Large intestine (tissue), 3 donors: ENCODE data around the gene TSPEAR. TPM values are rescaled to one million over a fixed set of nuclear protein-coding genes. Genes with fewer than 3 reads are reported as not detected.
A peak's percentile ranks its signal among the peaks of the same experiment; 100 is the strongest.

Experiments
- DNase-seq, 2 donors: peaks; one replicate each; pipeline versions ENCODE4 v3.0.0 to v3.0.0-alpha.2; 2013
- H3K27ac ChIP-seq: one replicate; pipeline ENCODE4 v1.5.1; 2013; ENCODE audit warnings: low read length
- H3K27me3 ChIP-seq: 2 replicates; pipeline ENCODE4 v1.6.1; 2013; ENCODE audit warnings: low read length; ENCODE audit not compliant: control insufficient read depth, insufficient read depth
- H3K36me3 ChIP-seq: 2 replicates; pipeline ENCODE4 v1.6.1; 2013; ENCODE audit warnings: low read length; ENCODE audit not compliant: control insufficient read depth, insufficient read depth
- H3K4me1 ChIP-seq: one replicate; pipeline ENCODE4 v1.6.1; 2013; ENCODE audit warnings: low read length; ENCODE audit not compliant: control insufficient read depth, insufficient read depth
- H3K4me3 ChIP-seq: one replicate; pipeline ENCODE4 v1.5.1; 2013; ENCODE audit warnings: low read length
- H3K9me3 ChIP-seq: one replicate; pipeline ENCODE4 v1.6.1; 2013; ENCODE audit warnings: mild to moderate bottlenecking, low read depth, low read length, moderate library complexity; ENCODE audit not compliant: control insufficient read depth
- whole genome bisulfite sequencing: methylation state at CpG from one replicate; pipeline ENCODE4 v1.1.5; 2013; ENCODE audit warnings: low lambda C conversion rate; ENCODE audit not compliant: insufficient coverage; 5-methylcytosine and 5-hydroxymethylcytosine counted together
- polyA plus RNA-seq: library from polyadenylated mRNA; unstranded; fragments of 120-200 nt; gene quantifications from one replicate; pipeline ENCODE4 v1.2.1, GENCODE V29; 2013

The TSPEAR gene
- polyA plus RNA-seq, 1 donor, result 0.55 TPM

- no peak for DNase-seq
- H3K4me3 ChIP-seq, result no peak overlapping the region
- no peaks in the 10 kb centered on the region for H3K27me3 ChIP-seq
- peaks cover 2% of the 10 kb centered on the region for H3K9me3 ChIP-seq
- no CpG with 5 or more reads among the region's 16 CpGs for WGBS
- H3K36me3 ChIP-seq, result no peaks in the 10 kb centered on the region
- H3K27ac ChIP-seq, result no peak overlapping the region
- no peaks in the 10 kb centered on the region for H3K4me1 ChIP-seq
Observed at GRCh38 chr21:44466351-44466954, 244.9 kb downstream of the TSPEAR start.

- no CpG with 5 or more reads among the region's 12 CpGs for WGBS
- no peak for DNase-seq
- Histone ChIP-seq H3K9me3 (peaks cover 2% of the 10 kb centered on the region), H3K27ac (no peak overlapping the region), H3K27me3 (no peaks in the 10 kb centered on the region), H3K4me1 (peaks cover under 1% of the 10 kb centered on the region), H3K4me3 (no peak overlapping the region), H3K36me3 (peaks cover 3% of the 10 kb centered on the region)
Observed at GRCh38 chr21:44464351-44464750, 247.0 kb downstream of the TSPEAR start.

GRCh38 chr21:44463724-44464123, 247.6 kb downstream of the TSPEAR start:
- WGBS, result no CpG with 5 or more reads among the region's 30 CpGs

GRCh38 chr21:44462834-44463200, 248.6 kb downstream of the TSPEAR start:
- WGBS, result no CpG with 5 or more reads among the region's 11 CpGs
- Histone ChIP-seq H3K9me3 (peaks cover 2% of the 10 kb centered on the region), H3K27ac (no peak overlapping the region), H3K36me3 (peaks cover 3% of the 10 kb centered on the region), H3K4me3 (no peak overlapping the region), H3K27me3 (no peaks in the 10 kb centered on the region), H3K4me1 (peaks cover 13% of the 10 kb centered on the region)
- DNase-seq, result no peak

More at GRCh38 chr21:44463724-44464123, 247.6 kb downstream of the TSPEAR start:
- Histone ChIP-seq H3K4me3 (no peak overlapping the region), H3K27me3 (no peaks in the 10 kb centered on the region), H3K36me3 (peaks cover 3% of the 10 kb centered on the region), H3K9me3 (peaks cover 2% of the 10 kb centered on the region), H3K4me1 (peaks cover 7% of the 10 kb centered on the region), H3K27ac (no peak overlapping the region)
- no peak for DNase-seq

- Histone ChIP-seq H3K27ac (no peak overlapping the region), H3K4me1 (peaks cover 18% of the 10 kb centered on the region), H3K36me3 (peaks cover 7% of the 10 kb centered on the region), H3K27me3 (no peaks in the 10 kb centered on the region), H3K4me3 (no peak overlapping the region), H3K9me3 (peaks cover 3% of the 10 kb centered on the region)
- no CpG with 5 or more reads among the region's 25 CpGs for whole genome bisulfite sequencing
- DNase-seq, result no peak
Observed at GRCh38 chr21:44462086-44462833, 249.1 kb downstream of the TSPEAR start.

GRCh38 chr21:44461464-44462001, 249.8 kb downstream of the TSPEAR start:
- peaks cover 9% of the 10 kb centered on the region for H3K9me3 ChIP-seq
- no peak for DNase-seq
- WGBS, result no CpG with 5 or more reads among the region's 15 CpGs
- H3K4me3 ChIP-seq, result no peak overlapping the region
- H3K27ac ChIP-seq, result no peak overlapping the region
- H3K4me1 ChIP-seq, result peaks cover 25% of the 10 kb centered on the region
- H3K27me3 ChIP-seq, result no peaks in the 10 kb centered on the region
- H3K36me3 ChIP-seq, result peaks cover 10% of the 10 kb centered on the region

GRCh38 chr21:44461005-44461404, 250.4 kb downstream of the TSPEAR start:
- H3K27ac ChIP-seq, result no peak overlapping the region
- H3K4me3 ChIP-seq, result no peak overlapping the region
- peaks cover 9% of the 10 kb centered on the region for H3K9me3 ChIP-seq
- peaks cover 10% of the 10 kb centered on the region for H3K36me3 ChIP-seq
- WGBS, result no CpG with 5 or more reads among the region's 8 CpGs
- H3K27me3 ChIP-seq, result no peaks in the 10 kb centered on the region
- DNase-seq, result no peak
- H3K4me1 ChIP-seq, result peaks cover 30% of the 10 kb centered on the region

GRCh38 chr21:44460441-44460755, 251.0 kb downstream of the TSPEAR start:
- peaks cover 9% of the 10 kb centered on the region for H3K9me3 ChIP-seq
- no peak overlapping the region for H3K27ac ChIP-seq
- peaks cover 30% of the 10 kb centered on the region for H3K4me1 ChIP-seq
- peaks cover 10% of the 10 kb centered on the region for H3K36me3 ChIP-seq
- DNase-seq, result no peak
- no peaks in the 10 kb centered on the region for H3K27me3 ChIP-seq
- no peak overlapping the region for H3K4me3 ChIP-seq
- WGBS, result no CpG with 5 or more reads among the region's 8 CpGs

GRCh38 chr21:44459712-44460440, 251.5 kb downstream of the TSPEAR start:
- Histone ChIP-seq H3K4me3 (no peak overlapping the region), H3K27ac (no peak overlapping the region), H3K27me3 (no peaks in the 10 kb centered on the region), H3K9me3 (peaks cover 12% of the 10 kb centered on the region), H3K36me3 (peaks cover 10% of the 10 kb centered on the region), H3K4me1 (peaks cover 30% of the 10 kb centered on the region)
- no peak for DNase-seq
- no CpG with 5 or more reads among the region's 14 CpGs for WGBS

GRCh38 chr21:44458971-44459711, 252.2 kb downstream of the TSPEAR start:
- WGBS, result no CpG with 5 or more reads among the region's 19 CpGs
- peak overlapping the region; percentile 96 for H3K27ac ChIP-seq
- H3K4me1 ChIP-seq, result peaks cover 30% of the 10 kb centered on the region
- H3K36me3 ChIP-seq, result peaks cover 10% of the 10 kb centered on the region
- no peak overlapping the region for H3K4me3 ChIP-seq
- H3K9me3 ChIP-seq, result peaks cover 18% of the 10 kb centered on the region
- peak in 1 of 2 donors; percentile 11 for DNase-seq
- H3K27me3 ChIP-seq, result no peaks in the 10 kb centered on the region
